Sigmoid colon (tissue), 3 donors: ENCODE results near the gene HMGCS2.

ENCODE experiments used
- POLR2A ChIP-seq, 2 donors: fragments of 450-650 bp; IDR thresholded peaks; one replicate each; pipeline ENCODE4 v1.6.1; 2016; ENCODE audit warnings: antibody characterized with exemption in 2 of 2, mild to moderate bottlenecking in 2 of 2, moderate library complexity in 2 of 2
- TF ChIP-seq, protein P1 (sequence below), 4 experiments: fragments of 450-650 bp in 3 of 4; fragments of 200-600 bp in 1 of 4; IDR thresholded peaks; one replicate each; pipeline ENCODE4 v1.5.1; 2016 to 2019; ENCODE audit warnings: antibody characterized with exemption in 4 of 4, mild to moderate bottlenecking in 3 of 4, moderate library complexity in 2 of 4

DNA sequence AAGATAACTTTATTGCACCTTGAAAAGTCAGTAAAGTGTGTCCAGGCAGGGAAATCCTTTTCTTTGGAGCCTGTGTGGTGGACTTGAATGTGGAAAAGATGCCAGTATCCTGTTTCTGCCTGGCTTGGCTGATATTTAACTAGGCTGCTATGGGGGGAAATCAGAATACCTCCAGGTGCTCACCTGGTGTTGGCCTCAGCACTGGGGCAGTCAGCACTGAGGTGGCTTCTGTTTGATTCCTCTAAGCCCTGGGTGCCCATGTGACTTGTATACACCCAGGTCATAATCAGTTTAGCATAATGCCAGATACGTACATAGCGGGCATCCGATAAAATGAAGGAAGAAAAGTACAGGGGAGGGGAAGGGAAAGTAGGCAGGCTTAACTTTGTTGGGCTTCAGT is 49.7 kb downstream of the HMGCS2 start:
- no peak for TF ChIP-seq POLR2A (IDR thresholded peaks at IDR 0.05)
- TF ChIP-seq, protein P1, sequence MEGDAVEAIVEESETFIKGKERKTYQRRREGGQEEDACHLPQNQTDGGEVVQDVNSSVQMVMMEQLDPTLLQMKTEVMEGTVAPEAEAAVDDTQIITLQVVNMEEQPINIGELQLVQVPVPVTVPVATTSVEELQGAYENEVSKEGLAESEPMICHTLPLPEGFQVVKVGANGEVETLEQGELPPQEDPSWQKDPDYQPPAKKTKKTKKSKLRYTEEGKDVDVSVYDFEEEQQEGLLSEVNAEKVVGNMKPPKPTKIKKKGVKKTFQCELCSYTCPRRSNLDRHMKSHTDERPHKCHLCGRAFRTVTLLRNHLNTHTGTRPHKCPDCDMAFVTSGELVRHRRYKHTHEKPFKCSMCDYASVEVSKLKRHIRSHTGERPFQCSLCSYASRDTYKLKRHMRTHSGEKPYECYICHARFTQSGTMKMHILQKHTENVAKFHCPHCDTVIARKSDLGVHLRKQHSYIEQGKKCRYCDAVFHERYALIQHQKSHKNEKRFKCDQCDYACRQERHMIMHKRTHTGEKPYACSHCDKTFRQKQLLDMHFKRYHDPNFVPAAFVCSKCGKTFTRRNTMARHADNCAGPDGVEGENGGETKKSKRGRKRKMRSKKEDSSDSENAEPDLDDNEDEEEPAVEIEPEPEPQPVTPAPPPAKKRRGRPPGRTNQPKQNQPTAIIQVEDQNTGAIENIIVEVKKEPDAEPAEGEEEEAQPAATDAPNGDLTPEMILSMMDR (IDR thresholded peaks at IDR 0.05) = no peak
